HG03066 (cell line): ENCODE results near the gene ESRRA.
A peak's percentile ranks its signal among the peaks of the same experiment; 100 is the strongest.

Experiments
- ATAC-seq: cut with Tn5 transposase; IDR thresholded peaks from one replicate; pipeline ENCODE4 v1.9.1; 2021; ENCODE audit warnings: low read depth; ENCODE audit not compliant: unreplicated experiment

ESRRA gene

DNA sequence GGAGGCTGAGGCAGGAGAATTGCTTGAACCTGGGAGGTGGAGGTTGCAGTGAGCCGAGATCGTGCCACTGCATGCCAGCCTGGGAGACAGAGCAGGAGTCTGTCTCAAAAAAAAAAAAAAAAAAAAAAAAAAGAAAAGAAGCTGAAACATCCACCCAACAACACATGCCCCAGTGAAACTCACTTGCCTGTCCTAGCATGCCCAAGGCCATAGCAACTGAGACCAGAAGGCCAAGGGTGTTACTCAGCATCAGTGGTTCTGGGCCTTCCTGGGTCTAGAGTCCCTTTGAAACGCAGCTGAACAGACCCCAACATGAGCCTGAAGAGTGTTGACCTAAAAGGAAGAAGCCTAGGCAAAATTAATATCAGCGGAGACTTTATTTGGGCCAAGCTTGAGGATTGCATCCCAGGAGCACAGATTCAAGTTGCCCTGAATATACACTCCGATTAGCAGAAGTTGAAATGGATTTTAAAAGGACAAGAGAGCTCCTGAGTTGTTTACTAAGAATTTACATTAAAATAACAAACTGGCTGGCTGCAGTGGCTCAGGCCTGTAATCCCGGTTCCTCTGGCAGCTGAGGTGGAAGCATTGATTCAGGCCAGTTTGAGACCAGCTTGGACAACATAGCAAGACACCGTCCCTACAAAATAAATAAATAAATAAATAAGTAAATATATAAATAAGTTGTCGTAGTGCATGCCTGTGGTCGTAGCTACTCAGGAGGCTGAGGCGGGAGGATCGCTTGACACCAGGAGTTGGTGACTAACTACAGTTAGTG, 19.6 kb downstream of the ESRRA start:
- no peak for ATAC-seq

DNA sequence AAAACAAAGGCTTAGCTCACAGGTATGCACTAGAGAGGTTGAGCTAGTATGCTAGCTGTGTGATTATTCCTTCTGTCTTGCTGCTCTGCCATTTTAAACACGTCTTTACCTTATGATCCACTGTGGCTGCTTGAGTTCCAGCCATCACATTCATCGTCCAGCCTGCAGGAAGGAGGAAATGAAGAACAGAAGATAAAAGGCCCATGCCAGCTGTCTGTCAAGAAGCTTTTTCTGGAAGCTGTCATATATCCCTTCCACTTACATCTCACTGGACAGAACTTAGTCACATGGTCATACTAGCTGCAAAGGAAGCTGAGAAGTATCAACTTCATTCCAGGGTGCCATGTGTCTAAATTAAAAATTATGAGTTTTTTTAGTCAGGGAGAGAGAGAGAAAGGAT, 22.1 kb downstream of the ESRRA start:
- no peak for ATAC-seq

DNA sequence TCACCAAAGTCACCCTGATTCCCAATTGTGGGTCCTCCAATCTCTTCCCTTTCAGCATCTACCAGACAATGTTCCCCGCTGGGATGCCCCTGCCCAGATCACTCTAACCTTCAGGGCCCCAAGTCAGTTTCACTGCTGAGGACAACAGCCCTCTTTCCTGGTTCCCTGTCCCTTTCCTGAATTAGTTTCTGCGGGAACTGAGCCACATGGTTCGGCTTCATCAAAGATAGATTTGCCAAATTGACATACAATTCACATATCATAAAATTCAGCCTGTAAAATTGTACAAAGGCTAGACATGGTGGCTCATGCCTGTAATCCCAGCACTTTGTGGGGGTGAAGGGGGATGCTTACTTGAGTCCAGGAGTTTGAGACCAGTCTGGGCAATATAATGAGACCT, 22.7 kb downstream of the ESRRA start:
- ATAC-seq = no peak

DNA sequence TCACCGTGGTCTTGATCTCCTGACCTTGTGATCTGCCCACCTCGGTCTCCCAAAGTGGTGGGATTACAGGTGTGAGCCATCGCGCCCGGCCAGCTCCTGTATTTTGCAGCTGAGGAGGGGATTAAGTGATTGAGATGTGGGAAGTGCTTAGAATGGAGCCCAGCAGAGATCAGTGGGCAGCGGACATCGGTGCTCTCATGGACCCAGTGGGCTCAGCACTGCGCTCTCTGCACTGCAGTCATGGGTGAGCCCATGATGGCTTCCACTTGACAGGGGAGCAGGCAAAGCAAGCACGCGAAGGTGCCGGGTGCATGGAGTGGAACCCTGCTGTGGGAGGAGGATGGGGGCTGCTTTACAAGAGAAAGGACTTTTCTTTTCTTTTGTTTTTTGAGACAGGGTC, 25.6 kb downstream of the ESRRA start:
- no peak for ATAC-seq

DNA sequence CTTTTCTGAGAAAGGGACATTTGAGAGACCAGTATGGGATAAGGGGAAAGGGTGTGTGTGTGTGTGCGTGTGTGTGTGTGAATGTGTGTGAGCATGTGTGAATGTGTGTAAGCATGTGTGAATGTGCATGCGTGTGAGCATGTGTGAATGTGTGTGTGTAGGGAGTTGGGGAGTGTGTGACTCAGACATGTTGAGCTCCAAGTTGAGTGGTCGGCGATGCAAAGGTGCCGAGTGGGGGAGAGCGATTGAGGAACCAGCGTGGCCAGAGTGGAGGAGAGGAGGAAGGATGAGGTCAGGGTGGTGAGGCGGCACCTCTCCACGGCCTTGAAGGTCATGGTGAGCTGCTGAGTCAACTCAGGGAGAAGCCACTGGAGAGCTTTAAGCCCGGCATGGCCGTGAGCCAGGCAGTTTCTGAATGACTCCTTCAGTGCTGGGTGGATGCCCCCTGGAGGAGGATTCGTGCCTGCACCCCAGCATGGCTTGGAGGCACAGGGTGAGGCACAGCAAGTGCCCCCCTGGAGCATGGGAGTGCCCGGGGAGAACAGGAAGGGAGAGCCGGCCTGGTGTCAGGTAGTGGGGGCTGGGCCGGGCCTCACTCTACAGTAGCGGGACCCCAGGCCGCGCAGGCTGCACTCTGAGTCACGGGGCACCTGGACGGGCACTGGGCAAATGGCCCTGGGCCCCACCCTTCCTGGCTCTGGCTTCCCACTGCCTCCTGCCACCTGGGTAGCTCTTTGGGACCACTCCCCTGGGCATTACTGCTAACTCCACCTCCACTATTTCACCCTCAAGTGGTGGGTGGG, 26.4 kb downstream of the ESRRA start:
- ATAC-seq = no peak

DNA sequence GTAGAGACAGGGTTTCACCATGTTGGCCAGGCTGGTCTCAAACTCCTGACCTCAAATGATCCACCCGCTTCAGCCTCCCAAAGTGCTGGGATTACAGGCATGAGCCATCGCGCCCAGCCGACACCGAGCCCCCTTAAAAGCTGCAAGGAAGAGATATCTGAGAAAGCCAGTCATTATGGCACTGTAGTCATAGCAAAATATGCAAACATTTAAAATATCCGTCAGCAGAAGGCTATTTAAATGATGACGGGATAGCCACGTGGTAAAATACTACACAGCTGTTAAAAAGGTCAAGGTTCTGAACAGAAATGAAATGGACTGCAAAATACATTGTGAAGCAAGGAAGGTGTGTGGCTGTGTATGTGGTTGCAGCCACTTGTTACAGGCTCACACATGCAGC, 28.2 kb downstream of the ESRRA start:
- ATAC-seq = no peak

DNA sequence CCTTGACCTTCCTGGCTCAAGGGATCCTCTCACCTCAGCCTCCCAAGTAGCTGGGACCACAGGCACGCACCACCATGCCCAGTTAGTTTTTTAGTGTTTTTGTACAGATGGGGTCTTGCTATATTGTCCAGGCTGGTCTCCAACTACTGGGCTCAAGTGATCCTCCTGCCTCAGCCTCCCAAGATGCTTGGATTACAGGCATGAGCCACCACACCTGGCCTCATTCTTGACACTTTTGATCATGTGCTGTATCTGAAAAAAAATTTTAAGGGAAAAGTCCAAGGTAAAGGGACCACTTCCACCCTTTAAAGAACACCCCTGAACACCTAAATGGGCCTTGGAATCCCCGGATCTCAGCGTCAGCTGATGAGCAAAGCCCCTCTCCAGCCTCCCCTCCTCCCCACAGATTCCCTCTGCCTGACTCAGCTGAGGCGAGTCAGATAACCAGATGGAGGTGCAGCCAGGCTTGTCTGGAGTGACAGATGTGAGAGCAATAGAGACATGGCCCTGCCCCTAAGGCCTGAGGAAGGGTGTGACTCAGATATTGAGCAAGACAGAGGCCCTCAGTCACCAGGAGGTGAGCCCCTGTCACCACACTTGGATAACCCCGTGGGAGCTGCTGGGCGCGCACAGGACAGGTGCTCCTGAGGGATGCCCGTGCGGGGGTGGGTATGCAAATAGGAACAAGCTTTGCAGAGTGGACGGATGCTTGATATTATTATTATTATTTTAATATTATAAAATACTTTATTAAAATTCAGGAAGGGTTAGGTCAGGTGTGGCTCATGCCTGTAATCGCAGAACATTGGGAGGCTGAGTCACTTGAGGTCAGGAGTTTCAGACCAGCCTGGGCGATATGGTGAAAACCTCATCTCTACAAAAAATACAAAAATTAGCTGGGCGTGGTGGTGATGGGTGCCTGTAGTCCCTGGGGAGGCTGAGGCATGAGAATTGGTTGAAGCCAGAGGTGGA, 29.7 kb downstream of the ESRRA start:
- ATAC-seq = peak; percentile 73

DNA sequence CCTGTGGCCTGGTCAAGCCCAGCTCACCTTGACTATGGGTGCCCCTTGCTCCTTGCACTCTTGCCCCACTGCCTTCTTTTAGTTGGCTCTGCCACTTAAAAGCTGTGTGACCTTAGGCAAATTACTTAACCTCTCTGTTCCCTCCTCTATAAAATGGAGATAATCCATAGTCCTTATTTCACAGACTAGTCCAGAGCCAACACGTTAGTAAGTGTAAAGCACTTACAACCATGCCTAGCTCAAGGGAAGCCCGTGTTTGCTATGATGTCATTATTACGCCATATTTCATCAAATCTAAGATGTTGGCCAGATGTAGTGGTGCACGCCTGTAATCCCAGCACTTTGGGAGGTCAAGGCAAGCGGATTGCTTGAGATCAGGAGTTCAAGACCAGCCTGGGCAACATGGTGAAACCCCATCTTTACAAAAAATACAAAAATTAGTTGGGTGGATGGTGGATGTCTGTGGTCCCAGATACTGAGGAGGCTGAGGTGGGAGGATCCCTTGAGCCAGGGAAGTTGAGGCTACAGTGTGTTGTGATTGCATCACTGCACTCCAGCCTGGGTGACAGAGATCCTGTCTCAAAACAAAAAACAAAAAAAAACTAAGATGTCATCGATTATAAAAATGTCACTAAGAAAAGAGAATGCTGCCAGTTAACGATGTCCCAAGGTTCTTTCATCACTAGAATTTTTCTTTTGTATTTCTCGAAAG, 32.4 kb downstream of the ESRRA start:
- no peak for ATAC-seq

DNA sequence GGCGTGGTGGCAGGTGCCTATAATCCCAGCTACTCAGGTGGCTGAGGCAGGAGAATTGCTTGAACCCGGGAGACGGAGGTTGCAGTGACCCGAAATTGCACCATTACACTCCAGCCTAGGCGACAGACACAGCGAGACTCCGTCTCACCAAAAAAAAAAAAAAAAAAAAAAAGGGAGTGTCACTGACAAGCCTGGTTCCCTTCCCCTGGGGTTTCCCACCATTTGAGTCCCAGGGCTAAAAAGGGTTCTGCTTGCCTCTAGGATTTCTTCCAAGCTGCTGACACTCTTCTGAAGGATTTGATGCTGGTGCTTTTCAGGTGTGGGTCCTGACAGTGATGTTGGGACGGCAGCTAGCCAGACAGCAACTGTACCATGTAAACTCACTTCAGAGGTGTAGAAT, 33.4 kb downstream of the ESRRA start:
- ATAC-seq = no peak

DNA sequence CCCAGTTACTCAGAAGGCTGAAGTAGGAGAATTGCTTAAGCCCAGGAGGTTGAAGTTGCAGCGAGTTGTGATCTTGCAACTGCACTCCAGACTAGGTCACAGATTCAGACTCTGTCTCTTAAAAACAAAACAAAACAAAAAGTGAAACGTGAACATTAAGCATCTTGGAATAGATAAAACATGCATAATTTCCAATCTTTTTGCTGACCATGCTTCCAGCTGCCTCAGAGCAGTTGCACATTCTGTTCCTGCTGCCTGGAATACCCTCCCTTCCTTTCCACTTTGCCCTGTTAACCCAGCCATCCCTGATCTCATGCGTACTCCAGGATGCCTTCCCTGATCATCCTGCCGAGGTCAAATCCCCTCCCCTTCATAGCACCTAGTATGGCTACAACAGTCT, 34.0 kb downstream of the ESRRA start:
- no peak for ATAC-seq

DNA sequence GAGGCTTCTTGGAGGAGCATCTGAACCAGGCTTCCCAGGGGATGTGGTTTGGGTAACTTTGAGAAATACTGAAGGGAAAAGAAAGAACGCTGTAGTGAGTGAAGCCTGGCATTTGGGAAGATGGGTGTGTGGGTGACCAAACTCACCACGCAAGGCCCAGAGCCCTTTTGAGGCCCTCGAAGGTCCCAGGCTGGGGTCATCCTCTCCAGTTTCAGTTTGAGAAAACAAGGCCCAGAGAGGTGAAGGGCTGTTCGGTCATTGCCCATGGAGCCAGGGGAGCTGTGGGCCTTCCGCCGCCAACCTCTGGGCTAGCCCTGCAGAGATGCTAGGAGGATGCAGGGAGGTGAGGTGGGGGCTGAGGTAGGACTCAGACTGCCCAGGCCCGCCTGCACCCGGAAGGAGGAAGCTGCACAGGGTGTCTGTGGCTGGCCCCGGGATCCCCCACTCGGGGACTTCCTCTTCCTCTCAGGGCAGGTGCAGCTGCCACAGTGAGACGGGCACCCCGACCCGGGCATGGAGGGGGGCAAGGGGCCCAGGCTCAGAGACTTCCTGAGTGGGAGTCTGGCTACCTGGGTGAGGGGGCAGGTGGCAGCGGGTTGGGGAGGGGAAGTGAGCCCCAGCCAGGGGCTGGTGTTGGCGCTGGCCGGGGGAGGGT, 34.6 kb downstream of the ESRRA start, which contains the start of gene CCDC88B:
TSS of gene CCDC88B (plus strand) at position 451 of the 655 bp plus-strand sequence. CDS start at position 514, 63 bp downstream.
- peak; percentile 55 for ATAC-seq

DNA sequence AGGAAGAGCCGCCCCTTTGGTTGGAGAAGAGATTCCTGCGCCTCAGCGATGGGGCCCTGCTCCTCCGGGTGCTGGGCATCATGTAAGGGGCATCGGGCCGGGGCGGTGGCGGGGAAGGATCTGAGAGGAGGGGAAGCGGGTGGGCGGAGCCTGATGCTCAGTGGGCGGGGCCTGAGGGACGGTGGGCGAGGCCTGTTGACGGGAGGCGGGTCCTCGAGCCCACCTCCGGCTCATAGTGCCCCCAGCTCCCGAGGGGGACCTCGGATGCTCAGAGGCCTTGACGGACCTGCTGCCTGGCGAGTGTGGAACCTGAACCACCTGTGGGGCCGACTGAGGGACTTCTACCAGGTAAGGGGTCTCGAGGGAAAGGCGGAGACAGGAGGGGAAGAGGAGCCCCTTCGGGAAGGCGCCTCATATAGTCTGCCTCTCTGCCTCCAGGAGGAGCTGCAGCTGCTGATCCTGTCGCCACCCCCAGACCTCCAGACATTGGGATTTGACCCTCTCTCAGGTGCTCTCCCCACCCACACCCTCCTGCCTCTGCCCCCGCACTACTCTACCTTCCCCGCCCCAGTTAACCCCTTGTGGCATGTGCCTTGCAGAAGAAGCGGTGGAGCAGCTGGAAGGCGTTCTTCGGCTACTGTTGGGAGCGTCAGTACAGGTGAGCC, 35.5 kb downstream of the ESRRA start:
- no peak for ATAC-seq

DNA sequence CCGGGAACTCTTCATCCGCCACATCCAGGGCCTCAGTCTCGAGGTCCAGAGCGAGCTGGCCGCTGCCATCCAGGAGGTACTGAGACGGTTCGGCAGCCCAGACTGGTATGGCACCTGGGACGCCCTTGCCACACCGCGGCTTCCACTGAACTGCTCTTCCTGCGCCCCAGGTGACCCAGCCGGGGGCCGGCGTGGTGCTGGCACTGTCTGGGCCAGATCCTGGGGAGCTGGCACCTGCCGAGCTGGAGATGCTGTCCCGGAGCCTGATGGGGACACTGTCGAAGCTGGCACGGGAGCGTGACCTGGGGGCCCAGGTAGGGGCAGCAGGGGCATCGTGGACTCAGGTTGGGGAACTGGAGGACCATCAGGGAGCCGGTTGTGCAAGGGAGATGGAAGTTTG, 36.1 kb downstream of the ESRRA start:
- no peak for ATAC-seq

DNA sequence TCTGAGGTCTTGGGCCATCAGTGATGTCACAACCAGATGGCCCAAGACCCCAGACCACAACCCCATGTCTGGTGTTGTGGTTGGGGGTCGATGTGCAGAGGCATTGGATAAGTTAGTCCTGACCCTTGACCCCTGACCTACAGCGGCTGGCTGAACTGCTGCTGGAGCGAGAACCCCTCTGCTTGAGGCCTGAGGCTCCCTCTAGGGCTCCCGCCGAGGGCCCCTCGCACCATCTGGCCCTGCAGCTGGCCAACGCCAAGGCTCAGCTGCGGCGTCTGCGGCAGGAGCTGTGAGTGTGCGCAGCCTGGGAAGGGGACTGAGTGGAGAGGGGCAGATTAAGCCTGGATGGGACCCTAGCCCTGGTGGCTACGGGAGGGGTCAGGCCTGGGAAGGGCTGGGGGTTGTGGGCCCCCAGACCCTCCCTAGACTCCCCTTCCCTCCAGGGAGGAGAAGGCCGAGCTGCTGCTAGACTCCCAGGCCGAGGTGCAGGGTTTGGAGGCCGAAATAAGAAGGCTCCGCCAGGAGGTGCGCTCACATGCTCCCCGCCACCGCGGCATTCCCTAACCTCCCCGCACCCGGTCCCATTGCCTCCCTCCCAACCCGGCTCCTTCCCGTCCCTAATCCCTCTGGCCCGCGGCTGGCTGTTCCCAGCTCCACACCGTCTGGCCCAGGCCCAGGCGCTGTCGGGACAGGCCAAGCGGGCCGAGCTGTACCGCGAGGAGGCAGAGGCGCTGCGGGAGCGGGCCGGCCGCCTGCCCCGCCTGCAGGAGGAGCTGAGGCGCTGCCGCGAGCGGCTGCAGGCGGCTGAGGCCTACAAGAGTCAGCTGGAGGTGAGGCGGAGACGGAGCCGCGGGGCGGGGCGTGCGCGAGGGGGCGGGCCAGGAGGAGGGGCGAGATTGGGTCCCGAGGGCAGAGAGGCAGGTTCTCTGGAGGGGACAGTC, 36.8 kb downstream of the ESRRA start:
- no peak for ATAC-seq

DNA sequence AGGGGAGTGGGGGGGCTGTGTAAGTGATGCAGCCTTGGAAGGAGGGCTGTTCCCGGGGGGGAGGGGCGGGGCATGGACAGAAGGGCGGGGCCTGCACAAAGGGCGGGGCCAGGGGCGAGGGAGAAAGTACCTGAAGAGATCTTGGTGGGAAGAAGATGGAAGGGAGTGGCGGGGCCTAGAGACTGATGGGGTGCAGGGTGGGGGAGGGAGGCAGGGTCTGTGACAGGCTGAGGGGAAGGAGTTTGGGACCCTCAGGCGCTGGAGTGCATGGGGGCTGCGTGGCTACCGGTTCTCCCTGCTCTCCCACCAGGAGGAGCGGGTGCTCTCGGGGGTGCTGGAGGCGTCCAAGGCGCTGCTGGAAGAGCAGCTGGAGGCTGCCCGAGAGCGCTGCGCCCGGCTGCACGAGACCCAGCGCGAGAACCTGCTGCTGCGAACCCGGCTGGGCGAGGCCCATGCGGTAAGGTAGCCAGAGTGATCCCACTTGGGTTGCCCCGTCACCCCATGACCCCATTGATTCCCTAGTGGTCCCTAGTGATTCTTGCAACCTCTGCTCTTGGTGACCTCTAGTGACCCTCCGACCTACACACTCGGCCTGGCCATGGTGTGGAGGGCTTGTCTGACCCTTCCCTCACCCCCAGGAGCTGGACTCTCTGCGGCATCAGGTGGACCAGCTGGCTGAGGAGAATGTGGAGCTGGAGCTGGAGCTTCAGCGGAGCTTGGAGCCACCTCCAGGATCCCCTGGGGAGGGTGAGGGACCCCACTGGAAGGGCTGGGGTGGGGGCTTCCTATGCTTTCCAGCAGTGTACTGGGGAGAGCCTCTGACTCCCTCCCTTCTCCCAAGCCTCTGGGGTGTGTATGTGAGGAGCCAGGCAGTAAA, 37.8 kb downstream of the ESRRA start:
- no peak for ATAC-seq

DNA sequence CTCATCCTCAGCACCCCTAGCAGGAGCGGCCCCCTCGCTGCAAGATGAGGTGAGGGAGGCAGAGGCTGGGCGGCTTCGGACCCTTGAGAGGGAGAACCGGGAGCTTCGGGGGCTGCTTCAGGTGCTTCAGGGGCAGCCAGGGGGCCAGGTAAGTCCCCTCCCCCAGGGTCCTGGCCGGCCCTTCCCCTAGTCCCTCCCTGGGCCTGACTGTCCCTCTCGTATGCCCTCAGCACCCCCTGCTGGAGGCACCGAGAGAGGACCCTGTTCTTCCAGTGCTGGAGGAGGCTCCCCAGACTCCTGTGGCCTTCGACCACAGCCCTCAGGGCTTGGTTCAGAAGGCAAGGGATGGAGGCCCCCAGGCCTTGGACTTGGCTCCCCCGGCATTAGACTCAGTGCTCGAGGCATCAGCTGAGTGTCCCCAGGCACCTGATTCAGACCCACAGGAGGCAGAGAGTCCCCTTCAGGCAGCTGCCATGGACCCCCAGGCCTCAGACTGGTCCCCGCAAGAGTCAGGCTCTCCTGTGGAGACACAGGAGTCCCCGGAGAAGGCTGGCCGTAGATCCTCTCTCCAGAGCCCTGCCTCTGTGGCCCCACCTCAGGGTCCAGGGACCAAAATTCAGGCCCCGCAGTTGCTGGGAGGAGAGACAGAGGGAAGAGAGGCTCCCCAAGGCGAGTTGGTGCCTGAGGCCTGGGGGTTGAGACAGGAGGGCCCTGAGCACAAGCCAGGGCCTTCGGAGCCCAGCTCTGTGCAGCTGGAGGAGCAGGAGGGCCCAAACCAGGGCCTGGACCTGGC, 38.6 kb downstream of the ESRRA start:
- no peak for ATAC-seq
